Islet precursor cell (in vitro differentiated cells): ENCODE results near the gene MAP3K19.

ENCODE experiments used
- DNase-seq: peaks from one replicate; pipeline ENCODE4 v3.0.0-alpha.2; 2018

The MAP3K19 gene

DNA sequence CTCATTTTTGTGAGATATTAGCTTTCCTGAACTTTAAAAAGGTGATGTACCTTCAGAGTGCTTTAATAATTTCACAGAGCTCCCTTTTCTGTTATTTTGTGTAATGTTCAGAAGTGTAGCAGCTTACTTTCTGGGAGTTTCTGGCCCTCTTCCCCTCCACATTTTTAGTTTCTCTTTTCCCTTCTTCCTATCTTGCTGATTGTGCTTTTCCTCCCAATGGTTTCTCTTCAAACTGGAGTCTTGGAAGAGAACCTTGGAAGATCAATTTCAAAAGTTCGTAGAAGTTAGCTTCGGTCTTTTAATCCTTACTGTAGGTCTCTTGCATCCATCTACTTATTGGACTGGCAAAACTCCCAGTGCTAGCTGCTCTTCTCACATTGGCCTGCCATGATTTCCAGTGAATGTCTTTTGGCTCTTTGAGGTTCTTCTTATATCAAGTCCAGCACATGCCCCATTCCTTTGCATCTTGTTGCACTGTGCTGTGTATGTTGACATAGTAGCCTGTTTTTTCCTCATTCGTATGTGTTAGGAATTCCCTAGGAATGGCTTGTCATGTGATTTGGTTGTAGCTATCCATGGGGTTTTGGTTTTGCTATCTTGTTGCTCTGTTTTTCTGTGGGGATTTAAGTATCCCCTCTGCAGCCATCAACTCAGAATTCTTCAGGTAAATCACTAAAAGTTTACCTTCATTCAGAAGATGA is 120.9 kb downstream of the MAP3K19 start:
- no peak for DNase-seq

DNA sequence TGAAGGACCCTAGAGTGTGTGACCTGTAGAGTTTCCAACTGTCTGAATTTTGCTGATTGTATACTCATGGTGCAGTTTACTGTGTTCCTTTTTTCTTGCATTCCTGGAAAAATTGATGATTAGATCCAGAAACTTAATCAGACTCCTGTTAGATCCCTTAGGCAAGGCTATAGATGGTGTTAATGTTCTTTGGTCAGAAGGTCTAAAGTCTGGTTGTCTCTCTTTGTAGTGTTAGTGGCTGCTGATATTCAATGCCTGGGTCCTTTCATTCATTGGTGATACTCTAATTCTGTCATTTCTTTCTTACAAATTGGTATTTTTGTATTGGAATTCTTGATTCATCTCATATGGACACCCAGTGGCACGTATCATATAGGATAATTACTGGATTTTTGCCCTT is 122.3 kb downstream of the MAP3K19 start:
- DNase-seq, result no peak

GRCh38 chr2:134919341-134920210 is 127.7 kb downstream of the MAP3K19 start:
- DNase-seq, result no peak

GRCh38 chr2:134918526-134919340 is 128.5 kb downstream of the MAP3K19 start, which contains the start of gene CCNT2:
TSS of gene CCNT2 (plus strand) at chr2:134918822. CDS start at chr2:134918855, 33 bp downstream.
- peak; percentile 99 for DNase-seq

GRCh38 chr2:134917888-134918525 is 129.2 kb downstream of the MAP3K19 start:
- no peak for DNase-seq

- no peak for DNase-seq
Measured at GRCh38 chr2:134917360-134917865, 129.8 kb downstream of the MAP3K19 start.
